ENCODE data around the gene PDE3A.

Gene PDE3A

GRCh38 chr12:20356048-20356447, 12.3 kb upstream of the PDE3A start:
- no peaks in the 10 kb centered on the region for H3K27me3 ChIP-seq (ENCODE audit: control insufficient read depth in 1 of 2, insufficient read depth in 2 of 2, low read length in 2 of 2)
- no peak overlapping the region for H3K27ac ChIP-seq (ENCODE audit: low read depth, low read length)
- H3K4me1 ChIP-seq (ENCODE audit: control insufficient read depth in 1 of 2, insufficient read depth in 2 of 2, low read length in 2 of 2), result no peaks in the 10 kb centered on the region
- H3K4me3 ChIP-seq (ENCODE audit: low read depth in 1 of 2, low read length in 2 of 2), result no peak overlapping the region
- no peaks in the 10 kb centered on the region for H3K9me3 ChIP-seq (ENCODE audit: control insufficient read depth in 1 of 2, low read length in 2 of 2)
- H3K9ac ChIP-seq (ENCODE audit: low read depth in 1 of 2, low read length in 2 of 2), result no peak overlapping the region
- H3K36me3 ChIP-seq (ENCODE audit: control insufficient read depth in 1 of 2, insufficient read depth in 2 of 2, low read length in 2 of 2), result no peaks in the 10 kb centered on the region

DNA sequence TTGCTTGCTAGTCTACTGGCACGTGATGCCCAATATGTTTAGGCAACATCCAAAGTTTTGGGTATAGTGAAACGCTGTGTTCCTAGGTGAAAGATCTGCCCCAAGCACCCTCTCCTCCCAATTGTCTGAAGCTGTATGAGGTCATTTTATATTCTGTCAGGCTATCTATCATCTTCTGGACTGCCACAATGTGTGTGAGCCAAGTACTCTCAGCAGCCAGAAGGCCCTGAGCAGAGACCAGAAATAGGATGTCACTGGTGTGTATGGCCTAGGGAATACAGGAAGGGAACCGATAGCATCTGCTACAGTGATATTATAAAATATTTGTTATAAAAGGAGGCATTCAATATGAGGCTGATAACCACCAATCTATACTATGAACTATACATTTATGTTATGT, 7.9 kb upstream of the PDE3A start:
- Histone ChIP-seq H3K9ac (ENCODE audit: low read depth in 1 of 2, low read length in 2 of 2) (no peak overlapping the region), H3K27ac (ENCODE audit: low read depth, low read length) (no peak overlapping the region), H3K4me1 (ENCODE audit: control insufficient read depth in 1 of 2, insufficient read depth in 2 of 2, low read length in 2 of 2) (no peaks in the 10 kb centered on the region), H3K9me3 (ENCODE audit: control insufficient read depth in 1 of 2, low read length in 2 of 2) (no peaks in the 10 kb centered on the region), H3K36me3 (ENCODE audit: control insufficient read depth in 1 of 2, insufficient read depth in 2 of 2, low read length in 2 of 2) (no peaks in the 10 kb centered on the region), H3K4me3 (ENCODE audit: low read depth in 1 of 2, low read length in 2 of 2) (no peak overlapping the region), H3K27me3 (ENCODE audit: control insufficient read depth in 1 of 2, insufficient read depth in 2 of 2, low read length in 2 of 2) (no peaks in the 10 kb centered on the region)

DNA sequence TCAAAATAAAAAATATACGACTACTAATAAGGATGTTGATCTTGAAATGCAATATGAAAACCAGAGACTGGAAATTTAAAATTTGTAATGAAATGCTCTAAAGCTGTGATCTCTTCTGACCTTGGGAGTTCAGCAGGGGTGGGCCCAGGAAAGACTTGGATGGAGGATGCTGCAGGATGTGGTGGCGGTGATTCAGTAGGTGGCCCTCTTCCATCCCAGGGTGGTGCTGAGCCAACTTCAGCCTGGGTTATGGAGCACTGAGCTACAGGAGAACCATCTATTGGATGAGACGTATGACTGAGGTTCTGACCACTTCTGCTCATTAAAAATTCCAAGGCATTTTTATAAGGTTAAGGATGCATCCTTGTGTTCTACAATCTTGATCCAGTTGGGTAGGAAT, 6.9 kb upstream of the PDE3A start:
- Histone ChIP-seq H3K9ac (ENCODE audit: low read depth in 1 of 2, low read length in 2 of 2) (no peak overlapping the region), H3K27me3 (ENCODE audit: control insufficient read depth in 1 of 2, insufficient read depth in 2 of 2, low read length in 2 of 2) (no peaks in the 10 kb centered on the region), H3K27ac (ENCODE audit: low read depth, low read length) (no peak overlapping the region), H3K4me1 (ENCODE audit: control insufficient read depth in 1 of 2, insufficient read depth in 2 of 2, low read length in 2 of 2) (no peaks in the 10 kb centered on the region), H3K36me3 (ENCODE audit: control insufficient read depth in 1 of 2, insufficient read depth in 2 of 2, low read length in 2 of 2) (no peaks in the 10 kb centered on the region), H3K9me3 (ENCODE audit: control insufficient read depth in 1 of 2, low read length in 2 of 2) (no peaks in the 10 kb centered on the region), H3K4me3 (ENCODE audit: low read depth in 1 of 2, low read length in 2 of 2) (no peak overlapping the region)

DNA sequence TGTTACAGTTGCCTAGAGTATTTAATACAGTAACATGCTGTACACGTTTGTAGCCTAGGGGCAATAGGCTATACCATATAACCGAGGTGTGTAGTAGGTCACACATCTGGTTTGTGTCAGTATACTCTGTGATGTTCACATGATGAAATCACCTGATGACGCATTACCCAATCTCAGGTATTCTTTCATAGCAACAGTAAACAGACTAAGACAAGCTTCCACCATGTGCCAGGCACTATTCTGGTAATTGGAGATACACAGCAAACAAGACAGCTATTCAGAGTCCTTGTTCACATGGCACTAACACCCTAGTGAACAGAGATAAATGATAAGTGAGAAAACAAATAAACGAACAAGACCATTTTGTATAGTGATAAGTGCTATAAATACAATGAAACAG, 3.8 kb upstream of the PDE3A start:
- H3K4me3 ChIP-seq (ENCODE audit: low read depth in 1 of 2, low read length in 2 of 2), result no peak overlapping the region
- H3K27ac ChIP-seq (ENCODE audit: low read depth, low read length), result no peak overlapping the region
- H3K4me1 ChIP-seq (ENCODE audit: control insufficient read depth in 1 of 2, insufficient read depth in 2 of 2, low read length in 2 of 2), result no peaks in the 10 kb centered on the region
- H3K9ac ChIP-seq (ENCODE audit: low read depth in 1 of 2, low read length in 2 of 2), result no peak overlapping the region
- H3K27me3 ChIP-seq (ENCODE audit: control insufficient read depth in 1 of 2, insufficient read depth in 2 of 2, low read length in 2 of 2), result peaks cover 0 to 3% of the 10 kb centered on the region in 2 donors
- no peaks in the 10 kb centered on the region for H3K9me3 ChIP-seq (ENCODE audit: control insufficient read depth in 1 of 2, low read length in 2 of 2)
- H3K36me3 ChIP-seq (ENCODE audit: control insufficient read depth in 1 of 2, insufficient read depth in 2 of 2, low read length in 2 of 2), result no peaks in the 10 kb centered on the region

- Histone ChIP-seq H3K27ac (ENCODE audit: low read depth, low read length) (no peak overlapping the region), H3K9me3 (ENCODE audit: control insufficient read depth in 1 of 2, low read length in 2 of 2) (no peaks in the 10 kb centered on the region), H3K27me3 (ENCODE audit: control insufficient read depth in 1 of 2, insufficient read depth in 2 of 2, low read length in 2 of 2) (peaks cover 0 to 20% of the 10 kb centered on the region in 2 donors), H3K9ac (ENCODE audit: low read depth in 1 of 2, low read length in 2 of 2) (no peak overlapping the region), H3K4me1 (ENCODE audit: control insufficient read depth in 1 of 2, insufficient read depth in 2 of 2, low read length in 2 of 2) (no peaks in the 10 kb centered on the region), H3K36me3 (ENCODE audit: control insufficient read depth in 1 of 2, insufficient read depth in 2 of 2, low read length in 2 of 2) (no peaks in the 10 kb centered on the region), H3K4me3 (ENCODE audit: low read depth in 1 of 2, low read length in 2 of 2) (no peak overlapping the region)
Observed at GRCh38 chr12:20366776-20367409, 1.4 kb upstream of the PDE3A start.

DNA sequence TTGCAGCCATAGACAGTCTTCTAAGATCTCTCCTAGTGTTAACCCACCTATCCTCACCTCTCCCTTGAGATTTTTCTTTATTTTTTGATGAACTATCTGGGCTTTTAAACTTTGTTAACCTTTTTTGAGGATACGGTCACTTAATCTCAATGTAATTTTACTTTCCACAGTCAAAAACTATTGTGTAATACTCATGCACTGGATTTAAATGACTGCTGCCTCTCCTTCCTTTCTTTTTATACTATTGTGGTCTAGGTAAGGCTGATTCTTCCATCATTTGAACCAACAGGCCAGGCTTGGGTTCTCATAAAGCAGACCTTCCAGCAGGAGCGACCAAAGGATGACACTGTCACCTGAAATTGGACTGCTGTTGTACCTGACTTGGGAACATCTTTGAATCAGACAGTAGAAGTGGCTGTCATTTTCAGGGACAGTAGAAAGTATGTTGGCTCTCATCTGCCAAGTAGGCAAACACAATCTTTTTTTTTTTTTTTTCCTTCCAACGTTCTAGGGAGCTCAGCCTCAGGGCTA, 689 bp upstream of the PDE3A start:
- H3K9ac ChIP-seq (ENCODE audit: low read depth in 1 of 2, low read length in 2 of 2), result peak overlapping the region; percentile 26 to 29
- H3K27ac ChIP-seq (ENCODE audit: low read depth, low read length), result peak overlapping the region; percentile 30
- no peaks in the 10 kb centered on the region for H3K9me3 ChIP-seq (ENCODE audit: control insufficient read depth in 1 of 2, low read length in 2 of 2)
- H3K27me3 ChIP-seq (ENCODE audit: control insufficient read depth in 1 of 2, insufficient read depth in 2 of 2, low read length in 2 of 2), result peaks cover 0 to 20% of the 10 kb centered on the region in 2 donors
- H3K36me3 ChIP-seq (ENCODE audit: control insufficient read depth in 1 of 2, insufficient read depth in 2 of 2, low read length in 2 of 2), result no peaks in the 10 kb centered on the region
- H3K4me1 ChIP-seq (ENCODE audit: control insufficient read depth in 1 of 2, insufficient read depth in 2 of 2, low read length in 2 of 2), result no peaks in the 10 kb centered on the region
- H3K4me3 ChIP-seq (ENCODE audit: low read depth in 1 of 2, low read length in 2 of 2), result peak overlapping the region; percentile 85 to 89

- H3K4me3 ChIP-seq (ENCODE audit: low read depth in 1 of 2, low read length in 2 of 2), result peak overlapping the region; percentile 85 to 89
- no peak overlapping the region for H3K27ac ChIP-seq (ENCODE audit: low read depth, low read length)
- H3K9ac ChIP-seq (ENCODE audit: low read depth in 1 of 2, low read length in 2 of 2), result peak overlapping the region; percentile 29 to 82
- no peaks in the 10 kb centered on the region for H3K4me1 ChIP-seq (ENCODE audit: control insufficient read depth in 1 of 2, insufficient read depth in 2 of 2, low read length in 2 of 2)
- no peaks in the 10 kb centered on the region for H3K9me3 ChIP-seq (ENCODE audit: control insufficient read depth in 1 of 2, low read length in 2 of 2)
- H3K27me3 ChIP-seq (ENCODE audit: control insufficient read depth in 1 of 2, insufficient read depth in 2 of 2, low read length in 2 of 2), result peaks cover 0 to 20% of the 10 kb centered on the region in 2 donors
- H3K36me3 ChIP-seq (ENCODE audit: control insufficient read depth in 1 of 2, insufficient read depth in 2 of 2, low read length in 2 of 2), result no peaks in the 10 kb centered on the region
Observed at GRCh38 chr12:20368651-20369304, 441 bp downstream of the PDE3A start.

- H3K4me3 ChIP-seq (ENCODE audit: low read depth in 1 of 2, low read length in 2 of 2), result peak overlapping the region; percentile 85 to 89
- peaks cover 0 to 20% of the 10 kb centered on the region in 2 donors for H3K27me3 ChIP-seq (ENCODE audit: control insufficient read depth in 1 of 2, insufficient read depth in 2 of 2, low read length in 2 of 2)
- H3K36me3 ChIP-seq (ENCODE audit: control insufficient read depth in 1 of 2, insufficient read depth in 2 of 2, low read length in 2 of 2), result no peaks in the 10 kb centered on the region
- H3K9ac ChIP-seq (ENCODE audit: low read depth in 1 of 2, low read length in 2 of 2), result peak overlapping the region; percentile 49 to 82
- H3K9me3 ChIP-seq (ENCODE audit: control insufficient read depth in 1 of 2, low read length in 2 of 2), result no peaks in the 10 kb centered on the region
- H3K27ac ChIP-seq (ENCODE audit: low read depth, low read length), result peak overlapping the region; percentile 64
- no peaks in the 10 kb centered on the region for H3K4me1 ChIP-seq (ENCODE audit: control insufficient read depth in 1 of 2, insufficient read depth in 2 of 2, low read length in 2 of 2)
Observed at GRCh38 chr12:20369305-20370013, 1.1 kb downstream of the PDE3A start.

DNA sequence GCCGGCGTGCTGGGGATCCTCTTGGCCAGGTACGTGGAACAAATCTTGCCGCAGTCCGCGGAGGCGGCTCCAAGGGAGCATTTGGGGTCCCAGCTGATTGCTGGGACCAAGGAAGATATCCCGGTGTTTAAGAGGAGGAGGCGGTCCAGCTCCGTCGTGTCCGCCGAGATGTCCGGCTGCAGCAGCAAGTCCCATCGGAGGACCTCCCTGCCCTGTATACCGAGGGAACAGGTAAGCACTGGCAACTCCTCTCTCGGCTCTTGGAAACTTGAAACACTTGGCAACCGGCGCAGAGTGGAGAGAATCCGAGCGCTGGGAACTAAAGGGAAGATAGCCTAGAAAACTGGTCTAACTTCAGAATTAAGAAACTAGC, 1.7 kb downstream of the PDE3A start:
- Histone ChIP-seq H3K9ac (ENCODE audit: low read depth in 1 of 2, low read length in 2 of 2) (peak overlapping the region; percentile 49 to 82), H3K9me3 (ENCODE audit: control insufficient read depth in 1 of 2, low read length in 2 of 2) (no peaks in the 10 kb centered on the region), H3K27me3 (ENCODE audit: control insufficient read depth in 1 of 2, insufficient read depth in 2 of 2, low read length in 2 of 2) (peaks cover 0 to 20% of the 10 kb centered on the region in 2 donors), H3K27ac (ENCODE audit: low read depth, low read length) (peak overlapping the region; percentile 64), H3K36me3 (ENCODE audit: control insufficient read depth in 1 of 2, insufficient read depth in 2 of 2, low read length in 2 of 2) (no peaks in the 10 kb centered on the region), H3K4me3 (ENCODE audit: low read depth in 1 of 2, low read length in 2 of 2) (peak overlapping the region; percentile 85 to 89), H3K4me1 (ENCODE audit: control insufficient read depth in 1 of 2, insufficient read depth in 2 of 2, low read length in 2 of 2) (no peaks in the 10 kb centered on the region)

- H3K4me3 ChIP-seq (ENCODE audit: low read depth in 1 of 2, low read length in 2 of 2), result peak overlapping the region; percentile 57 to 89
- peak overlapping the region in 1 of 2 donors; percentile 82 for H3K9ac ChIP-seq (ENCODE audit: low read depth in 1 of 2, low read length in 2 of 2)
- H3K27me3 ChIP-seq (ENCODE audit: control insufficient read depth in 1 of 2, insufficient read depth in 2 of 2, low read length in 2 of 2), result peaks cover 0 to 20% of the 10 kb centered on the region in 2 donors
- H3K36me3 ChIP-seq (ENCODE audit: control insufficient read depth in 1 of 2, insufficient read depth in 2 of 2, low read length in 2 of 2), result no peaks in the 10 kb centered on the region
- H3K9me3 ChIP-seq (ENCODE audit: control insufficient read depth in 1 of 2, low read length in 2 of 2), result no peaks in the 10 kb centered on the region
- H3K4me1 ChIP-seq (ENCODE audit: control insufficient read depth in 1 of 2, insufficient read depth in 2 of 2, low read length in 2 of 2), result no peaks in the 10 kb centered on the region
- H3K27ac ChIP-seq (ENCODE audit: low read depth, low read length), result no peak overlapping the region
Observed at GRCh38 chr12:20370866-20371519, 2.7 kb downstream of the PDE3A start.
